ENCODE measurements around the gene TBC1D9.

- TF ChIP-seq, protein P1, sequence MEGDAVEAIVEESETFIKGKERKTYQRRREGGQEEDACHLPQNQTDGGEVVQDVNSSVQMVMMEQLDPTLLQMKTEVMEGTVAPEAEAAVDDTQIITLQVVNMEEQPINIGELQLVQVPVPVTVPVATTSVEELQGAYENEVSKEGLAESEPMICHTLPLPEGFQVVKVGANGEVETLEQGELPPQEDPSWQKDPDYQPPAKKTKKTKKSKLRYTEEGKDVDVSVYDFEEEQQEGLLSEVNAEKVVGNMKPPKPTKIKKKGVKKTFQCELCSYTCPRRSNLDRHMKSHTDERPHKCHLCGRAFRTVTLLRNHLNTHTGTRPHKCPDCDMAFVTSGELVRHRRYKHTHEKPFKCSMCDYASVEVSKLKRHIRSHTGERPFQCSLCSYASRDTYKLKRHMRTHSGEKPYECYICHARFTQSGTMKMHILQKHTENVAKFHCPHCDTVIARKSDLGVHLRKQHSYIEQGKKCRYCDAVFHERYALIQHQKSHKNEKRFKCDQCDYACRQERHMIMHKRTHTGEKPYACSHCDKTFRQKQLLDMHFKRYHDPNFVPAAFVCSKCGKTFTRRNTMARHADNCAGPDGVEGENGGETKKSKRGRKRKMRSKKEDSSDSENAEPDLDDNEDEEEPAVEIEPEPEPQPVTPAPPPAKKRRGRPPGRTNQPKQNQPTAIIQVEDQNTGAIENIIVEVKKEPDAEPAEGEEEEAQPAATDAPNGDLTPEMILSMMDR (IDR thresholded peaks at IDR 0.05): no peak
- TF ChIP-seq POLR2A (IDR thresholded peaks at IDR 0.05): no peak
Observed at GRCh38 chr4:140740422-140740821, 15.8 kb downstream of the TBC1D9 start.
